Measurements from ENCODE around the gene RAD51B. TPM values are rescaled to one million over a fixed set of nuclear protein-coding genes. Genes with fewer than 3 reads are reported as not detected.

The RAD51B gene
- total RNA-seq, 1 experiment from 2014 or later, result 8.5 TPM

- Histone ChIP-seq H3K27me3 (ENCODE audit: control insufficient read depth, insufficient read depth, low read length) (no peaks in the 10 kb centered on the region), H3K36me3 (ENCODE audit: control insufficient read depth, insufficient read depth, low read length) (no peaks in the 10 kb centered on the region), H3K9me3 (ENCODE audit: control insufficient read depth, insufficient read depth, low read depth, low read length) (no peaks in the 10 kb centered on the region), H3K4me3 (ENCODE audit: low read depth in 2 of 2, low read length in 2 of 2) (no peak overlapping the region), H3K27ac (ENCODE audit: low read length) (no peak overlapping the region), H3K4me1 (ENCODE audit: control insufficient read depth, insufficient read depth, low read length) (no peaks in the 10 kb centered on the region)
- DNase-seq (ENCODE audit: low read depth, low spot score), result no peak
- TF ChIP-seq TCF7L2 (IDR thresholded peaks at IDR 0.05; ENCODE audit: low read depth, low read length) (no peak), POLR2AphosphoS5 (IDR thresholded peaks at IDR 0.05; ENCODE audit: low read depth, low read length) (no peak), SIN3A (IDR thresholded peaks at IDR 0.05; ENCODE audit: borderline replicate concordance, insufficient read depth, low read depth, low read length) (no peak)
- TF ChIP-seq, protein P1, sequence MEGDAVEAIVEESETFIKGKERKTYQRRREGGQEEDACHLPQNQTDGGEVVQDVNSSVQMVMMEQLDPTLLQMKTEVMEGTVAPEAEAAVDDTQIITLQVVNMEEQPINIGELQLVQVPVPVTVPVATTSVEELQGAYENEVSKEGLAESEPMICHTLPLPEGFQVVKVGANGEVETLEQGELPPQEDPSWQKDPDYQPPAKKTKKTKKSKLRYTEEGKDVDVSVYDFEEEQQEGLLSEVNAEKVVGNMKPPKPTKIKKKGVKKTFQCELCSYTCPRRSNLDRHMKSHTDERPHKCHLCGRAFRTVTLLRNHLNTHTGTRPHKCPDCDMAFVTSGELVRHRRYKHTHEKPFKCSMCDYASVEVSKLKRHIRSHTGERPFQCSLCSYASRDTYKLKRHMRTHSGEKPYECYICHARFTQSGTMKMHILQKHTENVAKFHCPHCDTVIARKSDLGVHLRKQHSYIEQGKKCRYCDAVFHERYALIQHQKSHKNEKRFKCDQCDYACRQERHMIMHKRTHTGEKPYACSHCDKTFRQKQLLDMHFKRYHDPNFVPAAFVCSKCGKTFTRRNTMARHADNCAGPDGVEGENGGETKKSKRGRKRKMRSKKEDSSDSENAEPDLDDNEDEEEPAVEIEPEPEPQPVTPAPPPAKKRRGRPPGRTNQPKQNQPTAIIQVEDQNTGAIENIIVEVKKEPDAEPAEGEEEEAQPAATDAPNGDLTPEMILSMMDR (IDR thresholded peaks at IDR 0.05), result no peak
- TF ChIP-seq, protein P2, sequence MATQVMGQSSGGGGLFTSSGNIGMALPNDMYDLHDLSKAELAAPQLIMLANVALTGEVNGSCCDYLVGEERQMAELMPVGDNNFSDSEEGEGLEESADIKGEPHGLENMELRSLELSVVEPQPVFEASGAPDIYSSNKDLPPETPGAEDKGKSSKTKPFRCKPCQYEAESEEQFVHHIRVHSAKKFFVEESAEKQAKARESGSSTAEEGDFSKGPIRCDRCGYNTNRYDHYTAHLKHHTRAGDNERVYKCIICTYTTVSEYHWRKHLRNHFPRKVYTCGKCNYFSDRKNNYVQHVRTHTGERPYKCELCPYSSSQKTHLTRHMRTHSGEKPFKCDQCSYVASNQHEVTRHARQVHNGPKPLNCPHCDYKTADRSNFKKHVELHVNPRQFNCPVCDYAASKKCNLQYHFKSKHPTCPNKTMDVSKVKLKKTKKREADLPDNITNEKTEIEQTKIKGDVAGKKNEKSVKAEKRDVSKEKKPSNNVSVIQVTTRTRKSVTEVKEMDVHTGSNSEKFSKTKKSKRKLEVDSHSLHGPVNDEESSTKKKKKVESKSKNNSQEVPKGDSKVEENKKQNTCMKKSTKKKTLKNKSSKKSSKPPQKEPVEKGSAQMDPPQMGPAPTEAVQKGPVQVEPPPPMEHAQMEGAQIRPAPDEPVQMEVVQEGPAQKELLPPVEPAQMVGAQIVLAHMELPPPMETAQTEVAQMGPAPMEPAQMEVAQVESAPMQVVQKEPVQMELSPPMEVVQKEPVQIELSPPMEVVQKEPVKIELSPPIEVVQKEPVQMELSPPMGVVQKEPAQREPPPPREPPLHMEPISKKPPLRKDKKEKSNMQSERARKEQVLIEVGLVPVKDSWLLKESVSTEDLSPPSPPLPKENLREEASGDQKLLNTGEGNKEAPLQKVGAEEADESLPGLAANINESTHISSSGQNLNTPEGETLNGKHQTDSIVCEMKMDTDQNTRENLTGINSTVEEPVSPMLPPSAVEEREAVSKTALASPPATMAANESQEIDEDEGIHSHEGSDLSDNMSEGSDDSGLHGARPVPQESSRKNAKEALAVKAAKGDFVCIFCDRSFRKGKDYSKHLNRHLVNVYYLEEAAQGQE (IDR thresholded peaks at IDR 0.05; ENCODE audit: insufficient read depth in 1 of 2, low read depth in 2 of 2, low read length in 1 of 2), result no peak
- BruUV-seq (replicated peaks), result no TSS peak
- CTCF ChIA-PET, result no interaction called here
- POLR2A ChIA-PET, result no interaction called here
- intact Hi-C loops (cut with micrococcal nuclease; ENCODE audit: unreplicated experiment) (no loop called here), in situ Hi-C loops (cut with HindIII; ENCODE audit: low pct_unique_long_range_greater_than_20kb, low sequenced_read_pairs) (no loop called here)
- no peak for ATAC-seq
Measured at GRCh38 chr14:68758301-68758700, 938.7 kb downstream of the RAD51B start.

GRCh38 chr14:68759017-68759560, 939.5 kb downstream of the RAD51B start:
- no peak for DNase-seq (ENCODE audit: low read depth, low spot score)
- CTCF ChIA-PET, result no interaction called here
- no peaks in the 10 kb centered on the region for H3K9me3 ChIP-seq (ENCODE audit: control insufficient read depth, insufficient read depth, low read depth, low read length)
- no peak overlapping the region for H3K4me3 ChIP-seq (ENCODE audit: low read depth in 2 of 2, low read length in 2 of 2)
- intact Hi-C loops (cut with micrococcal nuclease; ENCODE audit: unreplicated experiment) (no loop called here), in situ Hi-C loops (cut with HindIII; ENCODE audit: low pct_unique_long_range_greater_than_20kb, low sequenced_read_pairs) (no loop called here)
- no peak for ATAC-seq
- TF ChIP-seq, protein P1 (IDR thresholded peaks at IDR 0.05), result no peak
- no peak for TF ChIP-seq TCF7L2 (IDR thresholded peaks at IDR 0.05; ENCODE audit: low read depth, low read length)
- TF ChIP-seq SIN3A (IDR thresholded peaks at IDR 0.05; ENCODE audit: borderline replicate concordance, insufficient read depth, low read depth, low read length), result no peak
- TF ChIP-seq POLR2AphosphoS5 (IDR thresholded peaks at IDR 0.05; ENCODE audit: low read depth, low read length), result no peak
- TF ChIP-seq, protein P2 (IDR thresholded peaks at IDR 0.05; ENCODE audit: insufficient read depth in 1 of 2, low read depth in 2 of 2, low read length in 1 of 2), result no peak
- H3K27me3 ChIP-seq (ENCODE audit: control insufficient read depth, insufficient read depth, low read length), result no peaks in the 10 kb centered on the region
- BruUV-seq (replicated peaks), result no TSS peak
- no peaks in the 10 kb centered on the region for H3K36me3 ChIP-seq (ENCODE audit: control insufficient read depth, insufficient read depth, low read length)
- H3K4me1 ChIP-seq (ENCODE audit: control insufficient read depth, insufficient read depth, low read length), result no peaks in the 10 kb centered on the region
- no peak overlapping the region for H3K27ac ChIP-seq (ENCODE audit: low read length)
- POLR2A ChIA-PET, result no interaction called here
